ENCODE results near the gene RALGPS2. TPM values are rescaled to one million over a fixed set of nuclear protein-coding genes. Genes with fewer than 3 reads are reported as not detected.

RALGPS2 gene
- total and polyA plus RNA-seq, 2 of the 13 experiments (the other 11 are each of a cell fraction or from before 2014, with no cell fraction given), result 15.6 to 36.0 TPM

- FAIRE-seq, result no peak
- 75% methylated on average over 3 of the region's 3 CpGs for WGBS (ENCODE audit: low lambda C conversion rate)
Measured at GRCh38 chr1:178869119-178869697, 144.2 kb downstream of the RALGPS2 start.

More at GRCh38 chr1:178869119-178869697, 144.2 kb downstream of the RALGPS2 start:
- no peak overlapping the region for H3K27ac ChIP-seq (ENCODE audit: extremely low read length, insufficient read depth, low read length)
- no peaks in the 10 kb centered on the region for H3K27me3 ChIP-seq (ENCODE audit: control insufficient read depth in 1 of 2, insufficient read depth in 2 of 2, low read length in 2 of 2)
- no peaks in the 10 kb centered on the region; the same call in 1 of the 2 replicates for H4K20me1 ChIP-seq (ENCODE audit: insufficient read depth, low read length)
- H3K4me3 ChIP-seq (replicated peaks in 1 of 3; ENCODE audit: insufficient read depth in 1 of 3, low read depth in 2 of 3, low read length in 3 of 3), result peak overlapping the region; percentile 46 to 75 (median 68); a peak in 5 of 6 replicates
- DNase-seq (ENCODE audit: low spot score) (no peak), ATAC-seq (no peak)
- ChIA-PET POLR2A (no interaction called here), CTCF (ENCODE audit: low intra/inter-chr PET ratio, low total read pairs) (no interaction called here)
- intact Hi-C loops (cut with micrococcal nuclease; ENCODE audit: unreplicated experiment), result loop anchor here (5.0 kb wide), 1 partner anchor 37 kb away; no protein-coding TSS in a partner anchor
- H3K79me2 ChIP-seq (ENCODE audit: insufficient read depth, low read length), result peaks cover 19% of the 10 kb centered on the region
- no TSS peak for BruUV-seq (replicated peaks)
- TF ChIP-seq ERF (CRISPR knock-in tag; IDR thresholded peaks at IDR 0.05) (no peak), ZMAT5 (CRISPR knock-in tag; IDR thresholded peaks at IDR 0.05; ENCODE audit: borderline replicate concordance, low read depth) (no peak), PAWR (CRISPR knock-in tag; IDR thresholded peaks at IDR 0.05; ENCODE audit: borderline replicate concordance) (no peak), SPEN (CRISPR knock-in tag; IDR thresholded peaks at IDR 0.05; ENCODE audit: low read depth) (no peak), CERS6 (CRISPR knock-in tag; IDR thresholded peaks at IDR 0.05) (no peak), ZSCAN22 (CRISPR knock-in tag; IDR thresholded peaks at IDR 0.05) (no peak), ZNF431 (CRISPR knock-in tag; IDR thresholded peaks at IDR 0.05; ENCODE audit: borderline replicate concordance, low read depth) (no peak), ZNF33A (CRISPR knock-in tag; IDR thresholded peaks at IDR 0.05; ENCODE audit: borderline replicate concordance) (no peak), ZNF841 (CRISPR knock-in tag; IDR thresholded peaks at IDR 0.05; ENCODE audit: borderline replicate concordance) (no peak), LCORL (IDR thresholded peaks at IDR 0.05) (no peak), LCORL (CRISPR knock-in tag; IDR thresholded peaks at IDR 0.05) (no peak), ZEB1 (IDR thresholded peaks at IDR 0.05; ENCODE audit: insufficient replicate concordance, low read depth) (no peak)
- in situ Hi-C loops (cut with HindIII; ENCODE audit: extremely low pct_ligation_motif_present, low pct_unique_long_range_greater_than_20kb), result no loop called here
- no peaks in the 10 kb centered on the region for H3K9me3 ChIP-seq (ENCODE audit: low read length)
- H3K36me3 ChIP-seq (replicated peaks in 1 of 2; ENCODE audit: control insufficient read depth in 1 of 2, insufficient read depth in 2 of 2, low read length in 2 of 2), result peaks cover 0 to 3% of the 10 kb centered on the region in 2 experiments; a peak in 2 of 5 replicates
- H3K4me1 ChIP-seq (ENCODE audit: insufficient read depth, low read length), result peaks cover 54% of the 10 kb centered on the region
- H2AFZ ChIP-seq (ENCODE audit: low read length), result no peak overlapping the region
- peak overlapping the region; percentile 75 for H3K4me2 ChIP-seq (ENCODE audit: low read depth, low read length)
- H3K9ac ChIP-seq (ENCODE audit: insufficient read depth, low read depth, low read length), result peak overlapping the region; percentile 48; the same call in 1 of the 2 replicates

All from HepG2 (cell line).